ENCODE results near the gene OSM.

The OSM gene

GRCh38 chr22:30261134-30261533, 5.5 kb downstream of the OSM start:
- no peak for DNase-seq

DNA sequence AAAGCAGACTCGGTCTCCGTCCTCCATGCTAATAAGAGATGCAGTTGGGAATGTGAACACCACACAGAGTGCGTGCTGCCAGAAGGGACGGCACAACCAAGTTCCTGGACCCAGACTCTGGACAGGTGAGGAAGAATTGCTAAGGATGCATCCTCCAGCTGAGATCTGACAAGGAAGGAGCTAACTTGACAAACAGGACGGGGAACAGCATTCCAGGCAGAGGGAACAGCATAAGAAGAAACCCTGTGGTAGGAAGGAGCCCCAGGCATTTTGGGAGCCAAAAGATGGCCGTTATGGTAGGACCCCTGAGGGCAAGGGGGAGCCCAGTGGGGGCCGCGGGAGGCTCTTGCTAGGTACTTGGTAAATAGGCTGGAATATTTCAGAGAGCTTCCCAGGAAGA, 6.0 kb downstream of the OSM start:
- DNase-seq = no peak

- DNase-seq = no peak
Measured at GRCh38 chr22:30260276-30260675, 6.4 kb downstream of the OSM start.

DNA sequence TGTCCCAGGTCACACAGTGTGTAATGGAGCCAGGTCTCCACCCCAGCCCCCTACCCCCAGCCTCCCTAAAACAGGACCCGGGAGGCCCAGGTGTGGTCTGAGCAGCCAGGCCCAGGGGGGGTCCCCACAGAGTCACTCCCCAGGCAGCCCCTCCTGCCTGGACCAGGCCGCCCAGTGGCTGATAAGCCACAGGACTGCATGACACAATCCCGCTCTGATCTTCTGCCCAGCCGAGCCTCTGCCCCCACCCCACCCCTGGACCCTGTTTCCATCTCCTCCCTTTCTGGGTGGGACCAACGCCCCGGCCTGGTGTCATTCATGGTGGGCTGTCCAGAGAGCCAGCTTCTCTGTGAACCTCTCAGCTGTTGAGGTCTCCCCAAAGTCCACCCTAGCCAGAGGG, 12.3 kb downstream of the OSM start:
- DNase-seq = no peak

- no peak for DNase-seq
Measured at GRCh38 chr22:30253205-30253852, 13.3 kb downstream of the OSM start.

- no peak for DNase-seq
Measured at GRCh38 chr22:30252411-30253204, 14.0 kb downstream of the OSM start.

DNA sequence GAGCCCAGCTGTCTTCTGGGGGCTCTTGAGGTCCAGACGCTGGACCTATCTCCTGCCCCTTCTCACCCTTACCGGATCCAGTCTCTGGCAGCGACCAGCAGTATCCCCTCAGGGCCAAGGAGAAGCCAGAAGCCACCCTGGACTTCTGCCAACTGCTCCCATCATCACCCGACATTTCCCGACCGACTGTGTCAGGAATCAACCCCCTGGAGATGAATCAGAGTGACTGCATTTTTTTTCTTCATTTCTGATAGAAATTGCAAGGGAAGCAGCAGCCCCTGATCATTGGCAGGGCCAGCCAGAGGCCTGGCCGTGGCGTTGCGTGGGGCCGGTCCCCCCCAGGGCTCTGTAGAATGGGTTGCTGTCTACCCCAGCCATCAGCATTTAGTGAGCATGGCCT, 14.9 kb downstream of the OSM start:
- DNase-seq = no peak

GRCh38 chr22:30250661-30251267, 15.9 kb downstream of the OSM start:
- peak; percentile 53 for DNase-seq

- DNase-seq = no peak
Measured at GRCh38 chr22:30250039-30250565, 16.5 kb downstream of the OSM start.

- DNase-seq = no peak
Measured at GRCh38 chr22:30249049-30250038, 17.3 kb downstream of the OSM start.

- no peak for DNase-seq
Measured at GRCh38 chr22:30248484-30248883, 18.2 kb downstream of the OSM start.

DNA sequence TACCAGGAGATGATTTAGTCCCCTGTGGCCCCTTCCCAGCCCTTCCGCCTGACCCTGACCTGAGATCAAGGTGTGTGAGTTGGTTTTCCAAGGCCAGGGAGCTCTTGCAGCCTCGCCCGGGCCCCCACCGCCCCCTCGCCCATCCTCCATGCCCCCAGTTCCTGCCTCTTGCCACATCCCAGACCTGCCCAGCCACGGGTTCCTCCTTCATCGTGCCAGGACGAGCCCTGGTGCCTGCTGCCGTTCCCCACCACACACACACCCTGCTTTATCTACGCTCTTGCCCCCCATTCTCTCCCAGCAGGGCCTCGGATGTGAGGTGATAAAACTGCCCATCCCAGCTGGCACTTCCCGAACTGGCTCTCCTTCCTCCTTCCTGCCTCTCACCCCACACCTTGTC, 18.7 kb downstream of the OSM start:
- DNase-seq = no peak

GRCh38 chr22:30247561-30247960, 19.1 kb downstream of the OSM start:
- no peak for DNase-seq

- DNase-seq = no peak
Measured at GRCh38 chr22:30246814-30247376, 19.8 kb downstream of the OSM start.

GRCh38 chr22:30245985-30246813, 20.5 kb downstream of the OSM start, which contains the start of gene LIF:
Gene LIF, minus strand, starts transcription at chr22:30246759. Its CDS starts 64 bp downstream, at chr22:30246695.
- peak; percentile 83 for DNase-seq

- peak; percentile 72 for DNase-seq
Measured at GRCh38 chr22:30245181-30245984, 21.3 kb downstream of the OSM start.

DNA sequence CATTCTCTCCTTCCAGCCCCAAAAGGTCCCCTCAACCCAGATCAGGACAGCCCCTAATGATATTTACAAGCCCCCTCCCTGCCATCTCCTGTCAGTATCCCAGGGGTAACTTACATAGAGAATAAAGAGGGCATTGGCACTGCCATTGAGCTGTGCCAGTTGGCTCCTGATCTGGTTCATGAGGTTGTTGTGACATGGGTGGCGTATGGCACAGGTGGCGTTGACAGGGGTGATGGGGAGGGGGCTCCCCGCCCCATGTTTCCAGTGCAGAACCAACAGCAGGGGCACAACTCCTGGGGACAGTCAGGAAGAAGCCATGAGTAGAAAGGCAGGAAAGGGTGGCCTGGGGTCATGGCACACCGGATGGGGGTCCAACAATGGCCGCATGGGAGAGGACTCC, 22.0 kb downstream of the OSM start:
- no peak for DNase-seq

DNA sequence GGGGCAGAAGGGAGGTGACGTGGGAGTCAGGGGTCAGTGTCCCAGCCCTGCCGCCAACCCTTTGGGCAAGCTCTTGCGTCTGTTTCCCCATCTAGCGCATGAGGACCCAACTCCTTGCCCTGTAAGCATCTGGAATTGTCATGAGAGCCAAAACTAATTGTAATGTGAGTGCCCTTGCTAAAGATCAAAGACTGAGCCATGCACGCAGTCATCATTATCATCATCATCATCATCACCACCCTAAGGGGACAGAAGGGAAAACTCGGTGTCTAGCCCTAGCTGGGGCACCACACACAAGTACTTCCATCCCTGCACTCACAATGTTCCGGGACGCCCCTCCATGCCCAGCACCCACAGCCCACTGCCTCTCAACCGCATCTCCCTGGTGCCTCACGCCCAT, 22.6 kb downstream of the OSM start:
- peak; percentile 44 for DNase-seq

DNA sequence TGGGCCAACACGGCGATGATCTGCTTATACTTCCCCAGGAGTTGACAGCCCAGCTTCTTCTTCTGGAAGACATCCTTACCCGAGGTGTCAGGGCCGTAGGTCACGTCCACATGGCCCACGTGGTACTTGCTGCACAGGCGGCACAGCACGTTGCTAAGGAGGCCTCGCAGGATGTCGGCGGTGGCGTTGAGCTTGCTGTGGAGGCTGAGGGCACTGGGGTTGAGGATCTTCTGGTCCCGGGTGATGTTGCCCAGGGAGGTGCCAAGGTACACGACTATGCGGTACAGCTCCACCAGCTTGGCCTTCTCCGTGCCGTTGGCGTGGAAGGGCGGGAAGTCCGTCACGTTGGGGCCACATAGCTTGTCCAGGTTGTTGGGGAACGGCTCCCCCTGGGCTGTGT, 23.0 kb downstream of the OSM start:
- DNase-seq = peak; percentile 64
